C4-2B (cell line): ENCODE measurements around the gene XAB2.

Experiments
- H3K27ac ChIP-seq: fragments of 450-650 bp; 2 replicates; pipeline ENCODE4 v1.5.1; 2017
- ZFX ChIP-seq: fragments of 450-650 bp; IDR thresholded peaks from 2 replicates; pipeline ENCODE4 v1.6.1; 2017
- TF ChIP-seq, protein P1 (sequence below): fragments of 450-650 bp; conservative IDR thresholded peaks from 2 replicates; pipeline ENCODE4 v1.5.1; 2017; ENCODE audit warnings: mild to moderate bottlenecking

XAB2 gene

DNA sequence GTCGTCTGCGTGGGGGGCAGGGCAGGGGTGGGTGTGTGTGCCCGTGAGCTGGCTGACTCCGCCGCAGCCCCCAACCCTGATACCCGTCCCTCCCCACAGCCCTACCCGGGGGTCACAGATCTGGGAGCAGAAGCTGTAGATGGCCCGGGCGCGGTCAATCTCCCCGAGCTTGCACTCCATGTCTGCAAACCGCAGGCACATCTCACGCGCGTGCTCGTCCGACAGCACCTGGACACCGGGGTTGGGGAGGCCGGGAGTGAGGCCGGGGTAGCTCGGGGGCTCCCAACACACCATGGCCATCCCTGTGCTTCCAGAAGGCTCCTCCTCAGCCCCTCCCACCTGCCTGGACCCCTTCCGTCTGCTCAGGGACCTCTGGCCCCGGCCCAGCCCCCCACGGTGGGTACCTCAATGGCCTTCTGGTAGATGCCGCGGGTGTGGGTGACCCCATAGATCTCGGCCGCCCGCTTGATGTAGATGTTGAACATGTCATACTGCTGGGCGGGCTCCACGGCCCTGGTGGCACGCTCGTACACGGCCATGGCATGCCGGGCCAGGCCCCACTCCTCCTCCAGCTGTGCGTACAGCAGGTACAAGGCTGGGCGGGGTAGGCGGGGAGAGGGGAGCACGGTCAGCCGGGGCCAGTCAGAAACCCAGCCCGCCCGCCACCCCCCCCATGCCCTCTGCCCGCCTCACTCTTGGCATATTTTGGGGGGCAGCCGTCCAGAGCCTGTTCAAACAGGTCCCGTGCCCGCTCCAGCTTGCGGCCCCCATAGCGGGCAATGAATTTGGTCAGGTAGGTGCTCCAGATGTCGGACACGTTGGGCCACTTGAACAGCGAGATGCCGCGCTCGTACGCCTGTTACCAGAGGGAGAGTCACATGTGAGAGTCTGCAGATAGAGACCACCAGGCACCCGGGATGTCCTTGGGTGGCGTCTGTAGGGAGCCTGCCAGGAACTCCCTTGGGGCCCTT, 8.6 kb downstream of the XAB2 start:
- H3K27ac ChIP-seq: peak overlapping the region; percentile 98
- no peak for TF ChIP-seq ZFX
- TF ChIP-seq, protein P1, sequence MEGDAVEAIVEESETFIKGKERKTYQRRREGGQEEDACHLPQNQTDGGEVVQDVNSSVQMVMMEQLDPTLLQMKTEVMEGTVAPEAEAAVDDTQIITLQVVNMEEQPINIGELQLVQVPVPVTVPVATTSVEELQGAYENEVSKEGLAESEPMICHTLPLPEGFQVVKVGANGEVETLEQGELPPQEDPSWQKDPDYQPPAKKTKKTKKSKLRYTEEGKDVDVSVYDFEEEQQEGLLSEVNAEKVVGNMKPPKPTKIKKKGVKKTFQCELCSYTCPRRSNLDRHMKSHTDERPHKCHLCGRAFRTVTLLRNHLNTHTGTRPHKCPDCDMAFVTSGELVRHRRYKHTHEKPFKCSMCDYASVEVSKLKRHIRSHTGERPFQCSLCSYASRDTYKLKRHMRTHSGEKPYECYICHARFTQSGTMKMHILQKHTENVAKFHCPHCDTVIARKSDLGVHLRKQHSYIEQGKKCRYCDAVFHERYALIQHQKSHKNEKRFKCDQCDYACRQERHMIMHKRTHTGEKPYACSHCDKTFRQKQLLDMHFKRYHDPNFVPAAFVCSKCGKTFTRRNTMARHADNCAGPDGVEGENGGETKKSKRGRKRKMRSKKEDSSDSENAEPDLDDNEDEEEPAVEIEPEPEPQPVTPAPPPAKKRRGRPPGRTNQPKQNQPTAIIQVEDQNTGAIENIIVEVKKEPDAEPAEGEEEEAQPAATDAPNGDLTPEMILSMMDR: no peak

DNA sequence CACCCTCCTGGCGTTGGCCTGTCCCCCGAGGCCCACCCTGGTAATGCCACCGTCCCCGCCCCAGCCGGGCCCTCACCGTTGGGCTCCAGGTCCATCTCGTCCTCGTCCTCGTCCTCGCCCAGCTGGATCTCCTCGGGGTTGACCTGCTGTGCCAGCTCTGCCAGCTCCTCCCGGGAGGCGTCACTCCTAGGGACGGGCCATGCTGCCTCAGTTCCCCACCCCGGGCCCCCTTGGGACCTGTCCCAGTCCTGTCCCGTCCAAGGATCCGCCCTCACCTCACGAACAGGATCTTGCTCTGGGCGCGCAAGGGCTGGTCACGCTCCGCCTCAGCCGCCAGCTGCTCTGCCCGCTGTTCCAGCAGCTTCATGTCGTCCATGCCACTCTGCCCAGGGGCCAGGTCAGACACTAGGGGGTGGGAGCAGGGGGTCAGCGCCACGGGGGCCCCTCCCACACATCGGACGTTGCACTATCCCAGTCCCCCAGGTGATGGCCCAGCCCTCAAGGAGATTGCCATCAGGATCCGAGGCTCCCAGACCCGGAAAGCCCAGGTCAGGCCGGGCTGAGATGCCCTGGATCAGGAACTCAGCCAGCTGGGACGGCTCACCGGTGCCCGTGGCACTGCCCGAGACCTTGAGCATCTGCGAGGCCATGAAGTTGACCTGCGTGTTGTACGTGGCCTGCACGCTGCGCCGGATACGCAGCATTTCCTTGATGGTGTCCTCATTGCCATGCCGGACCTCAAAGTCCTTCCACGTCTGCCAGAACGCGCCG, 9.5 kb downstream of the XAB2 start:
- H3K27ac ChIP-seq: peak overlapping the region; percentile 98
- TF ChIP-seq ZFX: no peak
- TF ChIP-seq, protein P1: no peak

DNA sequence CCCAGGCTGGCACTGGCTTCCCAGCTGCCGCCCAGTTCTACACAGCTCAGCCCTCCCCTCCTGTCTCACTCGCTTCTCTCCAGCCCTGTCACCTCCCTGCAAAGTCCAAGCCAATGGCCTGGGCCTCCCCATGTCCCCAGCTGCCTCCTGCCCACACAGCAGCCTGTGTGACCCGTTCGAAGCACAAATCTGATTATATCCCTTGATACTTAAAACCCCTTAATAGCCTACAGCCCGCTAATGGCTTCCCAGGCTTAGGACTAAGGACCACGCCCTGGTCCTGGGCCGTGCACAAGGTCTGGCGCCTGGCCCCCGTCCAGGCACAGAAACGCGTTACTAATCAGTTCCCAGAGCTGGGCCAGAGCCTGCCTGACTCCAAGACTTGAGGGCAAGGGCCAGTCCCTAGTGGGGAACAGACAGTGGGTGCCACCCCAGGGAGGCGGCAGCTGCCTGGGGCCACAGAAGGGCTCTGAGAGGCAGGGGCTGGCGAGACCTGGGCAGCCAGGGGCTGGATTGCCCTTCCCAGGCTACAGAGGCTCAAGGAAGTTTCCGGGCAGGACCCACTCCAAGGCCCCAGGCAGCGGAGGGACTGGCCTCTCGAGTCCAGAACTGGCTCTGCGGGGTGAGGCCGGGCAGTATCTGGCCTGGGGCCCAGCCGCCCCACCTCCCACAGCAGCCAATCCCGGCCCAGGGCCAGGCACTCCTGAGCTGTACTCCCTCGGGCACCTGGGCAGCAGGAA, 10.4 kb downstream of the XAB2 start:
- TF ChIP-seq, protein P1: no peak
- peak; percentile 26; the same call in 1 of the 2 replicates for TF ChIP-seq ZFX
- H3K27ac ChIP-seq: peak overlapping the region; percentile 98

DNA sequence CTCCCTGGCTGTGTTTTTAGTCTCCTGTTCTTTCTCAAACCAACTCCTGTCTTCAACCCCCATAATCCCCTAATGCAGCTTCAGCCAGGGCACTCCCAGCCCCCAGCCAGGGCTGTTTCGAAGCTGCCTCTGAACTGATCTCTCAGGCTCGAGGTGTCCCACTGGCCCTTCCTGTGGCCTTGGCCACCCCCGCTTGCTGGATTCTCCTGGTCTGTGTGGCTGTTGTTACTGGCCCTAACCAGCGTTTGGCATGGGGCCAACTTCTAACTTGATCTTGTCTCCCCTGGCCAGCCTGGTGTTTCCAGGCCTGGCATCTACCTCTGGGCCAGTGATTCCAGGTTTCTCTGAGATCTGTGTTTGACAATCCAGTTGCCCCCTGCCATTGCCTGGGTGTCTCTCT, 11.0 kb downstream of the XAB2 start:
- TF ChIP-seq, protein P1: no peak
- no peak for TF ChIP-seq ZFX
- peak overlapping the region; percentile 98 for H3K27ac ChIP-seq

DNA sequence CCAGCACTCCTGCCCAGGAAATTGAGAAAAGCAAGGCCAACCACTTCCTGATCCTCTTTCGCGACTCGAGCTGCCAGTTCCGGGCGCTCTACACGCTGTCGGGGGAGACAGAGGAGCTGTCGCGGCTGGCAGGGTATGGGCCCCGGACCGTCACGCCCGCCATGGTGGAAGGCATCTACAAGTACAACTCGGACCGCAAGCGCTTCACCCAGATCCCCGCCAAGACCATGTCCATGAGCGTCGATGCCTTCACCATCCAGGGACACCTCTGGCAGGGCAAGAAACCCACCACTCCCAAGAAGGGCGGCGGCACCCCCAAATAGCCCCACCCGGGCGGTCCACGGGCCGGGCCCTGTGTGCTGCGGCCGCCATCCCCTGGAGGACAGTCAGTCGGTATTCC, 11.6 kb downstream of the XAB2 start:
- peak overlapping the region; percentile 98 for H3K27ac ChIP-seq
- TF ChIP-seq, protein P1: no peak
- no peak for TF ChIP-seq ZFX

DNA sequence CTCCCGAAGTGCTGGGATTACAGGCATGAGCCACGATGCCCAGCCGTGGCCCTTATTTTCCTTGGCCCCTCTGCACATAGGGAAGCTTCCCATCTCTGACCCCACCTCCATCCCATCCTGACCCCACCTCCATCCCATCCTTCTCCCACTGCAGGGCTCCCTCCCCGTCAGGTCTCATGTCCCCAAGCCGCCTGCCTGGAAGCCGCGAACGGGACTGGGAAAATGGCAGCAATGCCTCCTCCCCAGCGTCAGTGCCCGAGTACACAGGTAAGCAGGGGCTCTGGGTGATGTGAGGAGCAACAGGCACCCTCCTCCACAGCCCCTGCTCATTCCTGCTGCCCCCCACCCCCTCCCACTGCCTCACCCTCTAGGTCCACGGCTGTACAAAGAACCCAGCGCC, 12.2 kb downstream of the XAB2 start:
- TF ChIP-seq, protein P1: no peak
- TF ChIP-seq ZFX: no peak
- peak overlapping the region; percentile 98 for H3K27ac ChIP-seq
